MV-4-11 (cell line): ENCODE results near the gene LARP1B.
"Not testable (repeated sequence)": the region's sequence is repeated elsewhere in the genome, so short reads cannot be mapped to it uniquely, and the experiment has no call there.

Experiments
- DNase-seq: peaks from one replicate; lab custom pipeline; 2025; lab: John Stamatoyannopoulos, UW

Gene LARP1B

DNA sequence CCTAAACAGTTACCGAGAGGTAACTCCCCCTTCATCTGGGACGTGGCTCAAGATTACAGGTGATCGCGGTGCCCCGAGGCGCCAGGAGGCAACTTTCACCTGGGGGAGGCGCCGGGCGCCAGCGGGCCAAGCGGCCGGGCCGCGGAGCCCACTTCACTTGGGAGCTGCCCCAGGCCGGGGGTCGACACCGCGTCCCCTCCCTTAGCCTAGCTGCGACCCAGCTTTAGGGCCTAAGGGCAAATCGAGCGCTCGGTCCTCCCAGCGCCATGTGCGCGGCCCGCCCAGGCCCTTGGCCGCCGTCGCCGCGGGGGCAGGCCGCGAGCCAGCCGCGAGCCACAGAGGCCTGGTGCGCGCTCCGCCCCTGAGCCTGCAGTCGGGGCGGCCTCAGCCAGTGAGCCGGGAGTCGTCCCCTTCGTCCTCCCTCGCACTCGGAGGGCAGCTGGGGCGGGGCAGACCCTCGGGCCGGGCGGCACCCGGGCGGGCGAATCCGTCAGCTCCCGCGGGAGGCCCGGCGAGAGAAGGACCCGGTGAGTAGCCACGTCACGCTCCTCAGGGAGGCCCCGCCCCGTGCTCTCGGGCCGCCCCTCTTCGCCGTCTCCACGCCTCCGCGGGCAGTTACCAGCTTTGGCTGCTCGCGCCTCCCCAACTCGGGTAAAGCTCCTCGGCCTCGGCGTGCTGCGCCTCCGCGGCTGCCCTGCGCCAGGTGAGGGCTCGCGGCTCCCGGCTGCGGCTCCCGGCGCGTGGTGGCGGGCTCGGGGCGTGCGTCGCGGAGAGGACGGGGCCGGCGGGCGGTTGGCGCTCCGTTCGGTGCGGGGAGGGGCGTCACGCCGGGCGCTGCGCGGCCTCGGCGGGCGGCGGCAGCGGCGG, at the start of gene LARP1B:
Gene LARP1B, plus strand, starts transcription at position 614 of the 867 bp plus-strand sequence. CDS start 13,640 bp downstream, outside the sequence.
- peak; percentile 91 for DNase-seq

DNA sequence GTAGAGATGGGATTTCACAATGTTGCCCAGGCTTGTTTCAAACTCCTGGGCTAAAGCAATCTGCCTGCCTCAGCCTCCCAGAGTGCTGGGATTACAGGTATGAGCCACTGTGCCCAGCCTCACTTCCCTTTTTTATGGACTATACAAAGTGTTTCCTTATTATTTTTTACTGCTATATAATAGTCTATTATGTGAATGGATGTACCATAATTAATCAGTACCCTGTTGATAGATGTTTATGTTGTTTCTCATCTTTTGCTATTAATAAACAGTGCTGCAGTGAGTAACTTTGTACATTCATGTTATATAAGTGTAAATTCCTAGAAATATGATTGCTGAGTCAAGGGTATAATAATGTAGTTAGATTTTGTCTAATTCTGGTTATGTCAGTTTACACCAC, 35.8 kb upstream of the LARP1B start:
- DNase-seq, result no peak

DNA sequence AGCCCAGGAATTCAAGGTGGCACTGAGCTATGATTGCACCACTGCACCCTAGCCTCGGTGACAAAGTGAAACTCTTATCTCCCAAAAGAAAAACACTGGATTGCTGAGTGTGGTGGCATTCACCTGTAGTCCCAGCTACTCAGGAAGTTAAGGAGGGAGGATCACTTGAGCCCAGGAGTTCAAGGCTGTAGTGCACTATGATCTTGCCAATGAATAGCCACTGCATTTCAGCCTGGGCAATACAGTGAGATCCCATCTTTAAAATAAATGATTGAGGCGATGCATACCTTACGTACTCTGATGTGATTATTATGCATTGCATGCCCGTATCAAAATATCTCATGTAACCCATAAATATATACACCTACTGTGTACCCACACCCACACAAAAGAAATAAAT, 31.2 kb upstream of the LARP1B start:
- no peak for DNase-seq

DNA sequence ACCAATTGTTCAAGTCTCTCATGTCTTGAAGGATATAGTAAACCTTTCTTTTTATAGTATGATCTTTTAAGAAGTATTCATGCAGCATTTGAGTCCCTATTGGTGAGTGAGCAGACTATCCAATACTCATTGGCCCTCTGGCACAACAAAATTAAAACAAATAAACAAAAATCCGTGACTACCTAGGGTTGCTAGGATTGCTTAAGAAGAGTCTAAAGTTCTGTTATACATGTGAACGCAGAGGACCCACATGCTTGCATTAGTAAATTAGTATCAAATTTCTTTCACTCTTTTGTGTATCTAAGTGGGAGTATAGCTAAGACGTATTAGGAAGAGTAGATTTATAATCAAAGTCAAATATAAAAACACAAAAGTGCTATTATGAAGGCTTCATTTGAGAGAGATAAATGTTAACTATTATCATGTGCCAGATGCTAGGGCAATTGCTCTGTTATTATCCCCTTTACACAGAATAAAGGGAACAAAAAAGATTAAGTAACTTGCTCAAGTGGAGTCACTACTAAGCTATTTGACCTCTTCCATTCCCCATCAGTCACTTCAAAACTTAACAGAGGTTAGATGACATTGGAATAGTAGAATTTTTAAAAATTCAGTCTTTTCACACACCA, 29.2 kb upstream of the LARP1B start:
- DNase-seq, result no peak

DNA sequence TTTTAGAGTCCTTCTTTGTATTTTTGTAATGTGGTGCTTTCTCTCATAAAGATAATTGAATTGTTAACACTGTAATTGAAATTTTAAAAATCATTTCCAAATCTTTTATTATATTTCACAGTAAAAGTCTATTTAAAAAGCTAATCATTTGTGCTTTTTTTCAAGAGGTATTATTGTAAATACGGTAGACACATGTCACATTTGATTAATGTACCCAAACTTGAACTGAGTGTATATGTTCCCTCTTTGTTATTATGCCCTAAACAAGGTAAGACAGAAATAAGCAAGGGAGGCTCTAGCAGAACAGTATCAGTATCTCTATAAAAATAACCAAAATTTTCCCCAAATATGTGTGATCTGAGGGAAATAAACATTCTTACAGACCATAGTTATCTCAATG, 21.5 kb upstream of the LARP1B start:
- no peak for DNase-seq

DNA sequence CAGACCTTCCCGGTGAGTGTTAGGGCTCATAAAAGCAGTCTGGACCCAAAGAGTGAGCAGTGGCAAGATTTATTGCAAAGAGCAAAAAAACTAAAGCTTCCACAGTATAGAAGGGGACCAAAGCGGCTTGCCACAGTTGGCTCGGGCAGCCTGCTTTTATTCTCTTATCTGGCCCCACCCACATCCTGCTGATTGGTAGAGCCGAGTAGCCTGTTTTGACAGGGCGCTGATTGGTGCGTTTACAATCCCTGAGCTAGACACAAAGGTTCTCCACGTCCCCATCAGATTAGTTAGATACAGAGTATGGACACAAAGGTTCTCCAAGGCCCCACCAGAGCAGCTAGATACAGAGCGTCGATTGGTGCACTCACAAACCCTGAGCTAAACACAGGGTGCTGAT, 14.1 kb upstream of the LARP1B start:
- not testable (repeated sequence) for DNase-seq

DNA sequence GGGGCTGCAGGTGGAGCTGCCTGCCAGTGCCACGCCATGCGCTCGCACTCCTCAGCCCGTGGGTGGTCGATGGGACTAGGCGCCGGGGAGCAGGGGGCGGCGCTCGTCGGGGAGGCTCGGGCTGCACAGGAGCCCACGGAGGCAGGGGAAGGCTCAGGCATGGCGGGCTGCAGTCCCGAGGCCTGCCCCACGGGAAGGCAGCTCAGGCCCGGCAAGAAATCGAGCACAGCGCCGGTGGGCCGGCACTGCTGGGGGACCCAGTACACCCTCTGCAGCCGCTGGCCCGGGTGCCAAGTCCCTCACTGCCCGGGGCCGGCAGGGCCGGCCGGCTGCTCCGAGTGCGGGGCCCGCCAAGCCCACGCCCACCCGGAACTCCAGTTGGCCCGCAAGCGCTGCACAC, 13.6 kb upstream of the LARP1B start:
- not testable (repeated sequence) for DNase-seq

DNA sequence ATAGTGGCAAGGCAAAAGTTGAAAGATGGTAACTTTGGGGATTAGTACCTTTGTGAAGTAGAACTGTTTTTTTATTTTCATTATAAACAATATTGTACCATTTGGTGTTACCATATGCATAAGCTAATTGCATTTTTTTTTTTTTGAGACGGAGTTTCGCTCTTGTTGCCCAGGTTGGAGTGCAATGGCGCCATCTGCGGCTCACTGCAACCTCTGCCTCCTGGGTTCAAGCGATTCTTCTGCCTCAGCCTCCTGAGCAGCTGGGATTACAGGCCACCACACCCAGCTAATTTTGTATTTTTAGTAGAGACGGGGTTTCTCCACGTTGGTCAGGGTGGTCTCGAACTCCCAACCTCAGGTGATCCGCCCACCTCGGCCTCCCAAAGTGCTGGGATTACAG, 9.9 kb upstream of the LARP1B start:
- DNase-seq, result peak; percentile 1

DNA sequence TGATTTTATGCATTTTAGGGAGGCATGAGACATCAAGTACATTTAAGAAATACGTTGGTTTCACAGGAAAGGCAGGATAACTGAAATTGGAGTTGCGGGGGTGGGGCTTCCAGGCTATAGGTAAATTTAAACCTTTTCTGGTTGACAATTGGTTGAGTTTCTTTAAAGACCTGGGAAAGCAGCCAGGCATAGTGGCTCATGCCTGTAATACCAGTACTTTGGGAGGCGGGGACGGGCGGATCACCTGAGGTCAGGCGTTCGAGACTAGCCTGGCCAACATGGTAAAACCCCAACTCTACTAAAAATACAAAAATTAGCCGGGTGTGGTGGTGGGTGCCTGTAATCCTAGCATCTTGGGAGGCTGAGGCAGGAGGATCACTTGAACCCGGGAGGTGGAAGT, 6.2 kb upstream of the LARP1B start:
- not testable (repeated sequence) for DNase-seq

DNA sequence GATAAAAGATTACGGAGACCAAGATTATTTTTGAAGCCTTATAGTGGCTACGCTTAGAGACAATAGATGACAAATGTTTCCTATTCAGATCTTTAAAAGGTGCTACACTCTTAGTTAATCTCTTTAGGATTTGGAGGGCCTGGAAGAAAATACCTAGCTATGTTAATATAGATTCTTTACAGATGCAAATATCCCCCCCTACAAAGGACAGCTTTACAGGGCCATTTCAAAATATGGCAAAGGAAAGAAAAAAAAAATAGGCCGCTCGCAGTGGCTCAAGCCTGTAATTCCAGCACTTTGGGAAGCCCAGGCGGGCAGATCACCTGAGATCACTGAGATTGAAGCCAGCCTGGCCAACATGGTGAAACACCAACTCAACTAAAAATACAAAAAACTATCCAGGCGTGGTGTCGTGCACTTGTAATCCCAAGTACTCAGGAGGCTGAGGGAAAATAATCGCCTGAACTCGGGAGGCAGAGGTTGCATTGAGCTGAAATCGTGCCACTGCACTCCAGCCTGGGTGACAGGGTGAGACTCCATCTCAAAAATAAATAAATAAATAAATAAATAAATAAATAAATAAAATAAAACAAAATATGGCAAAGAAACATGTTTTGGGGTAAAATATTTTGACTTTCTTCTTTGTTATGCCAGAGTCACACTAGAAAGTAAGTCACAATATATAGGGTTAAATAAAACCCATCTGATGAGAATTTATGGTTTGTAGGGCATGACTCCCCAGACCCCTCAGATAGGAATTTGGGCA, 5.5 kb upstream of the LARP1B start:
- DNase-seq, result not testable (repeated sequence)

DNA sequence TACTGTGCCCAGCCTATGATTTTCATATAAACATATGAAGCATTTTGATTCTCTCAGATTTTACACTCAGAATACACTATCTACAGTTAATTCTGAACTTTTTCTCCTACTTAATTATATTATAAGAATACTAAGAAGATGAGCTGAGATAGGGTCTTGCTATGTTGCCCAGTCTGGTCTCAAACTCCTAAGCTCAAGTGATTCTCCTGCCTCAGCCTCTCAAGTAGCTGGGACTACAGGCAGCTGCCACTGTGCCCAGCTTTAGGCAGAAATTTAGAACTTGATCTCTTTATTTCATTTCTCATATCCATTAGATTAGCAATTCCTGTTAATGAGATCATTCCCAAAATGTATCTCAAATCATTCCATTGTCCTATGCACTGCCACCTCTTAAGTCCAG, 4.7 kb upstream of the LARP1B start:
- DNase-seq, result no peak

DNA sequence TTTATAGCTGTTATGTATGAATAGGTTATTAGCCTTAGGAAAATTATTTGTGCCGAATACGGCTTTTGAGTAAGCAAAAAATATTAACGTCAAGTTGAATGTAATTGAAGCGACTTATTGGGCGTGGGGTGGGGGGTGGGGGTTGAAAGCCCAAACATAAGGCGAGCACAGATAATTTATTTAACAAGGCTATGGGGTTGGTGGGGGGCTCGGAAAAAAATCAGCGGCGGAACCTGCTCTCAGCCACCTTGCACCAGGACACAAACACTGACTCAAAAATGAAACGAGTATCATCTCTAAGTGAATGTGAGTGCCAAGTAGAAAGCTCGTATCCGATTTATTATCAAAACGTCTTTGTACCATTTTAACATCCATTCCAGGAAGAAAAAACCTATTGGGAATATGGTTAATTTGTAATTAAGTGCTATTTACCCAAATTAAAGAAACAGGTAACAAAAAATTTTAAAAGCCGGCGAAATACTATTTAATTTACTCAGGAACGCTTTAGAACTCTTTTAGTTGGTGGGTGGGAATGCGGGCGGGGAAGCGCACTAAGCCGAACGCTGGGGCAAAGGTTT, 902 bp upstream of the LARP1B start:
- no peak for DNase-seq

DNA sequence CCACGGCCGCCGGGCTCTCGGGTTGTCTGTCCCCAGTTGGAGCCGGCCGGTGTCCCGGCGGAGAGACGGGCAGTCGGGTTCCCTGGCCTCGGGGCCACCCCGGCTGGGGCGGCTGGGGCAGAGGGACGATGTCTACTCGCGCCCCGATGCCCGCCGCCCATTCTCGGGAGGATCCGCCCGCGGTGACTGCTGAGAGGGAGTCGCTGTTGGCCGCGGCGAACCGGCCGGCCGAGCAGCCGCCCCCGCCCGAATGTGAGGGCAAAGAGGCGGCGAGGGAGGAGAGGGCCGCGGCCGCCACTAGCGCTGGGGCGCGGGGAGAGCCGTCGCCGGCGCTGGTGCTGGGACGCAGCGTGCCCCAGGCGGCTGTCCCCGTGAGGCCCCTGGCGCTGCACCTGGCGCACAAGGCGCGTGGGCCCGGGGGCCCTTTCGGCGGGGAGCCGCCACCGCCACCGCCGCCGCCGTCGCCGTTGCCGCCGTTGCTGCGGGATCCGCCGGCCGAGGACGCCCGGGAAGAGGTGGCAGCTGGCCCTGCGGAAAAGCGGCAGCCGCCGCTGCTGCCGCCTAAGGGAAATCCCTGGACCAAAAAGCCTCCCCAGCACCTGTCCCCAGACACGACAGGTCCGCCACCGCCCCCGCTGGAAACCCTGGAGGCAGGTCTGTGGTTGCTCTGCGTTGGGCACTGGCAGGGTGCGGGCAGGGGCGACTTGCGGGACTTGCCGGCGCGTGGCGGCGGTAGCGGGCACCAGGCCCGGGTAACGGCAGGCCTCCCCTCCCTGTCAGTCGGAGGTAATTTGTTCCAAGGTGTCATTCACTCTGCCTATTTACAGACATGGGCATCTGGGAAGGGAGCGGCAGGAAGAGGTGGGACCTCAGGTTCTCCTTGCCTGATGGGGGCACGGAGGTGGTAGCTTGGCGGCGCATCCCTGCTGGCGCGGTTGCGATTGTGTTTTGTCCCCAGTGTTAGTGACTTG, 739 bp downstream of the LARP1B start:
- DNase-seq, result no peak

DNA sequence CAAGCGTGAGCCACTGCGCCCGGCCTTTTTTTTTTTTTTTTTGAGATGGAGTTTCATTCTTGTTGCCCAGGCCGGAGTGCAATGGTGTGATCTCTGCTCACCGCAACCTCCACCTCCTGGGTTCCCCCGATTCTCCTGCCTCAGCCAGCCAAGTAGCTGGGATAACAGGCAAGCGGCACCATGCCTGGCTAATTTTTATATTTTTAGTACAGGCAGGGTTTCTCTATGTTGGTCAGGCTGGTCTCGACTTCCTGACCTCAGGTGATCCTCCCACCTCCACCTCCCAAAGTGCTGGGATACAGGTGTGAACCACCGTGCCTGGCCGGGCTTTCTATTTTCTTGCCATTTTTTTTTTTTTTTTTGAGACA, 5.3 kb downstream of the LARP1B start:
- DNase-seq, result not testable (repeated sequence)

DNA sequence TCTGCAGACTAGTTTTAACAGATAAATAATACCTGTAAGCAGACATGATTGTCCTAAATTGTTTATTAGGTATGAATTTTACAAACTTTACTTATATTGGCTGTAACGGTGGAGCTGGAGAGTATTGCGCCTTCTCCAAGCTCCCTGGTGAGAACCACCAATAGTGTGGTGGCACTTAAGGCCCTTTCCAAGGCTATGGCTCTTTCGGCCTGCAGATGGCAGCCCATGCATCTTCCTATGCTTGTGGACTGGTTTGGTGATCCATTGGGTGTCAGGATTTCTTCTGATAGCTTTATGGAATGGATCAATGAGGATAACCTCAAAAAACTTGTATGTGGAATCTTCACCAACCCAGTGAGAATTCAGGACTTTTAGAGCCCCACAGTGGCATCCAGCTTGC, 7.8 kb downstream of the LARP1B start:
- peak; percentile 18 for DNase-seq

DNA sequence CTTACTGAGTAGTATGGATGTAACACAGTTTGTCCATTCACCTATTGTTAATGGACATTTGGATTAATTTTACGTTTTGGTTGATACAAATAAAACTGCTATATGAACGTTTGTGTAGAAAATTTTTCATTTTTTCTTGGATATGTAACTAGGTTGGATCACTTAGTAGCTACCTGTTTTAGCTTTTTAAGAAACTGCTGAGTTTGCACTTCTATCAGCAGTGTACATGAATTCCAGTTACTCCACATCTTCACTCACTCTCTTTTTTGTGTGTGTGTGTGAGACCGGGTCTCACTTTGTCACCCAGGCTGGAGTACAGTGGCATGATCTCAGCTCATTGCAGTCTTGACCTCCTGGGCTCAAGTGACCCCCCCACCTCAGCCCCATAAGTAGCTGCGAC, 15.4 kb downstream of the LARP1B start:
- DNase-seq, result no peak

DNA sequence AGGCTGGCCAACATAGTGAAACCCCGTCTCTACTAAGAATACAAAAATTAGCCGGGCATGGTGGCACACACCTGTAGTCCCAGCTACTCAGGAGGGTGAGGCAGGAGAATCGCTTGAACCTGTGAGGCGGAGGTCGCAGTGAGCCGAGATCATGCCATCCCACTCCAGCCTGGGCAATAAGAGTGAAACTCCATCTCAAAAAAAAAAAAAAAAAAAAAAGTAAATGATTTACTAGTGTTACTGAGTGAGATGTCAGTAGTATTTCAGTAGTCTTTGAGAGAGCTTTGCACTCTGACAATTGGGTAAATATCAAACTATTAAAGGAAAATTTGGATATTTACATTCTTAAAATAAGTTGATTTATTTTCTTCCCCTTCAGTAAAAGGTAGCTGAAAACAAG, 34.2 kb downstream of the LARP1B start:
- not testable (repeated sequence) for DNase-seq

DNA sequence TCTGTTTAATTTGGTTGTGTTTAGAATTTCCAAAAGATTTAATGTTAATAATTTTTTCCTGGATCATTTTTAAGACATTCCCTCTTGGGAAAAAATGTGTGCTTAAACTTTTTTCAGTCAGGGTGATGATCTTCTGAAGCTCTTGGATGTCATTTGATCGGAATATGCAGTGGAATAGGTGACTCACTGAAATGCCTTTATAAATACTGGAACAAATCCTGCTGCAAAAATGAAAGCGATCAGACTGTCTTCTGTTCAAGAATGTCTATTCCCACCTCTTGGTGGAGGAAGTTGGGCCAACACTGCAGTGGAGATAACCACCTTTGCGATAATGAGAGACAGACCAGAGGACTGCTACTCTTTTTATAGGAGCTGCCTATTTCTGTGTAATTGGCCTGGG, 46.7 kb downstream of the LARP1B start:
- no peak for DNase-seq

DNA sequence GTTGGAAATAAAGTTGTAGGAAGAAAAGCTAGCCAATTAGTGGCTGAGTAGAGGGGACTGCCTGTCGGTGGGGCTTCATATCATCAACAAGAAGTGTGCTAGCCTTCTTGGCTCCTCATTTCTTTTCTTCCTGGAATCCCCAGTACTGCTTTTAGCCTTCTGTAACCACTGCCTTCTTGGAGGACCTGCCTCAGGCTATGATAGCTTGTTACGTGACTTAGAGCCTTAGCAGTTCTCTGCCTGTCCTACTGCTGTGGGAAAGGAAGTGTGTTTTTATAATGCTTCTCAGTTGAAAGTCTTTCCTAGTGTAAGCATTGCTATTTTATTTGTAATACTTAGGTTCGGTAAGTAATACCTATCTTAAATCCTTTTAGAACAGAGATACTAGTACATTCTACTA, 61.9 kb downstream of the LARP1B start:
- no peak for DNase-seq

DNA sequence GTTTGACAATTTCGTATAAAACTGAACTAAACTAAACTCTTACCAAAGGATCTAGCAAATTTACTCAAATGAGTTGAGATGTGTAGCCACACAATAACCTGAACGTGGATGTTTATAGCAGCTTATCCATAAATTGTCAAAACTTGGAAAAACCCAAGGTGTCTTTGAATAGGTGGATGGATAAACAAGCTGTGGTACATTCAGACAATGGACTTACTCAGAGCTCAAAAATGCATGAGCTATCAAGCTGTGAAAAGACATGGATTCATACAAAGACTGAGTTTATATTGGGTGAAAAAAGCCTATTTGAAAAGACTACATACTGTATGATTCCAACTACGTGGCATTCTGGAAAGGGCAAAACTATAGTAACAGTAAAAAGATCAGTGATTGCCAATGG, 69.5 kb downstream of the LARP1B start:
- DNase-seq, result no peak

DNA sequence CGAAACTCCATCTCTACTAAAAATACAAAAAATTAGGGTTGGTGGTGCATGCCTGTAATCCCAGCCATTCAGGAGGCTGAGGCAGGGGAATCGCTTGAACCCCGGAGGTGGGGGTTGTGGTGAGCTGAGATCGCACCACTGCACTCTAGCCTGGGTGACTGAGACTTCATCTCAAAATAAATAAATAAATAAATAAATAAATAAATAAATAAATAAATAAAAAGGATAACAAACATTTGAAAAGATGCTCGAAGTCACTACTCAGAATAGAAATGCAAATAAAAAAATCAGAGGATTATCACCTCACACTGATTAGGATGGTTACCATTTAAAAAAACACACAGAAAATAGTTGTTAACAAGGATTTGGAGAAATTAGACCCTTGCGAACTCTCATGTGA, 73.8 kb downstream of the LARP1B start:
- DNase-seq, result no peak
